GM21825 (cell line): Measurements from ENCODE around the gene DCUN1D4.

ENCODE experiments used
- ATAC-seq: cut with Tn5 transposase; IDR thresholded peaks from one replicate; pipeline ENCODE4 v1.9.1; 2021; ENCODE audit warnings: mild to moderate bottlenecking, moderate library complexity; ENCODE audit not compliant: unreplicated experiment

Gene DCUN1D4

GRCh38 chr4:51958199-51958968, 115.4 kb downstream of the DCUN1D4 start:
- ATAC-seq, result no peak

DNA sequence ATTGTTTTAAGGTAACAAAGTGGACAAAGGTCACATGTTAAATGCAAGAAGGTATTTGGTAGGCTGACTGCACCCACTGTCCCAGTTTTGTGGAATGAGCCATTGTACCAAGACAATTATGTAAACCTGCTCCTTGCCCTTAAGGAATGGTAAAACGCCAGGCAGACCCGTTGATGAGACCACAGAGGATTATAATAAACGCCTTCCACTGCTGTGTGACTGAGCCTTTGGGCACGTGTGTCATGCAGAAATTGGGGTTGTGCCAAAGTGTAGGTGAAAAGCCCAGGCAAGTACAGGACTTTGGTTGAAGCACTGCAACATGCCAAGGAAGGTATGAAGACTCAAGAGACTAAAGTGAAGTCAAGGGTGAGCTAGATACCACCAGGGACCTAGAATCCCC, 117.5 kb downstream of the DCUN1D4 start:
- no peak for ATAC-seq

GRCh38 chr4:51963841-51964517, 121.0 kb downstream of the DCUN1D4 start:
- ATAC-seq, result no peak

- no peak for ATAC-seq
Measured at GRCh38 chr4:51965862-51966261, 122.9 kb downstream of the DCUN1D4 start.
